ENCODE results near the gene PTPRN2. TPM values are rescaled to one million over a fixed set of nuclear protein-coding genes. Genes with fewer than 3 reads are reported as not detected.

Gene PTPRN2
- total RNA-seq, 1 donor from 2014 or later = 32.2 TPM

DNA sequence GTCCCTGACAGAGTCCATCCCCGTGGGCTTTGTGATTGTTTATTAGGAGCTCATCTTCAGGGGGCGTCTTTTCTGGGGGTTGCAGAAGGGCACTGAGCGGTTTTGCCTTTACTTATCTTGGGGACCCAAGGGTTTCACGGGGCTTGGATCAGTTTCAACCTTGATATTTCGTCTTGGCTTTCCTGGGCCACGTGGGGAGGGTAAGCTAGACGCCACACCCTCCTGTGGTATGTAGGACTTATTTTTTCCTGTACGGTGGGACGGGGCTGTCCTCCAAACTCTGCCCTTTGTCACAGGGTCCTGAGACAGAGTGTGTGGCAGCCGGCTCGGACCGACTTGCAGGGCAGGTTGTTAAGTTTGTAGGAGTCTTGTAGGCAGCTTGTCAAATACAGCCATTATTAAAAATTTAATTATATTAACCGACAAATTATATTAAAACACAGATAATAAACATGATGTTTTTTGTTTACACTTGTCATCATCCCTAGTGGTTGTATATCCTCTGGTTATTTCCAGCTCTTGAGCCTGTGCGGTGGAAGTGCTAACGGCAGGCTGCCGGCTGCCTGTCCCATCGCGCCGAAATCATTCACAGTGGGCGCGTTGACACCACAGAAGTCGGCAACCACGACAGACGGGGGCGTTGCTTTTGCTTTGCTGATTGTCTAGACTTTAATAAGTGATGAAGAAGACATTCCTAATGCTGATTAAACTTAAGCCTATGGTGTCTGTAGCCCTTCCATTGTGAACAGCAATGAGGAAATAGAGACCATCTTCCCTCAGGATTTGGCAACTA lies 1057.7 kb downstream of the PTPRN2 start:
- Mint-ChIP-seq H3K9me3 (peaks cover 18% of the 10 kb centered on the region), H3K27ac (ENCODE audit: unreplicated experiment) (no peak overlapping the region), H3K4me1 (peaks cover 14% of the 10 kb centered on the region), H3K4me3 (no peak overlapping the region), H3K27me3 (ENCODE audit: low read depth) (no peaks in the 10 kb centered on the region), H3K36me3 (ENCODE audit: low read depth) (peaks cover 20% of the 10 kb centered on the region)
- TF ChIP-seq, protein P1, sequence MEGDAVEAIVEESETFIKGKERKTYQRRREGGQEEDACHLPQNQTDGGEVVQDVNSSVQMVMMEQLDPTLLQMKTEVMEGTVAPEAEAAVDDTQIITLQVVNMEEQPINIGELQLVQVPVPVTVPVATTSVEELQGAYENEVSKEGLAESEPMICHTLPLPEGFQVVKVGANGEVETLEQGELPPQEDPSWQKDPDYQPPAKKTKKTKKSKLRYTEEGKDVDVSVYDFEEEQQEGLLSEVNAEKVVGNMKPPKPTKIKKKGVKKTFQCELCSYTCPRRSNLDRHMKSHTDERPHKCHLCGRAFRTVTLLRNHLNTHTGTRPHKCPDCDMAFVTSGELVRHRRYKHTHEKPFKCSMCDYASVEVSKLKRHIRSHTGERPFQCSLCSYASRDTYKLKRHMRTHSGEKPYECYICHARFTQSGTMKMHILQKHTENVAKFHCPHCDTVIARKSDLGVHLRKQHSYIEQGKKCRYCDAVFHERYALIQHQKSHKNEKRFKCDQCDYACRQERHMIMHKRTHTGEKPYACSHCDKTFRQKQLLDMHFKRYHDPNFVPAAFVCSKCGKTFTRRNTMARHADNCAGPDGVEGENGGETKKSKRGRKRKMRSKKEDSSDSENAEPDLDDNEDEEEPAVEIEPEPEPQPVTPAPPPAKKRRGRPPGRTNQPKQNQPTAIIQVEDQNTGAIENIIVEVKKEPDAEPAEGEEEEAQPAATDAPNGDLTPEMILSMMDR (conservative IDR thresholded peaks at IDR 0.05) = no peak
- DNase-seq (ENCODE audit: low read depth, low spot score) = no peak

DNA sequence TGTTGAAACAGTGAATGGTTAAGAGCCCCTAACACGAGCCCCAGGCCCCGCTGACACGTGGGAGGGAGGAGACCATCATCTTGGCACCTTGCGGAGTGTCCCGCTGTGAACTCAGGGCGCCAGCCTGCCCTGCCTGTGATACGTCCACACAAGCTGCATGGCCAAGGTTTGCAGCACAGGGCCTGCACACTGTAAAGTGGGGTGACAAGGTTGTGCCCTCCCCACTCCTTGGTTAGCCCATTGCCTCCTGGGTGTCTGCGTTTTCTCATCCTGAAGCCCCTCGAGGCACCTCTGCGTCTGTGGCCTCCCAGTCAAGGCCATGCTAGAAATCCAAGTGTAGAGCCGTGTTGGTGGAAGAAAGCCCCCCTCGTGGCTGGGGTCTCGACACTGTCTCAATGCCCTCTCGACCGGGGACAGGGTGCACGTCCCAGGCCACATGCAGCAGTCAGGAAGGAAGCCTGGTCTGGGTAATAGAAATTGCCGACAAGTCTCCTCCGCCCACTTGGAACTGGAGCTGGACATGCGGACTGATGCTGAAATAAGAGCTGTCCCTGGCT lies 1058.8 kb downstream of the PTPRN2 start:
- DNase-seq (ENCODE audit: low read depth, low spot score) = no peak
- Mint-ChIP-seq H3K27me3 (ENCODE audit: low read depth) (no peaks in the 10 kb centered on the region), H3K4me1 (peaks cover 14% of the 10 kb centered on the region), H3K4me3 (no peak overlapping the region), H3K9me3 (peaks cover 18% of the 10 kb centered on the region), H3K36me3 (ENCODE audit: low read depth) (peaks cover 20% of the 10 kb centered on the region), H3K27ac (ENCODE audit: unreplicated experiment) (no peak overlapping the region)
- TF ChIP-seq, protein P1 (conservative IDR thresholded peaks at IDR 0.05) = no peak

DNA sequence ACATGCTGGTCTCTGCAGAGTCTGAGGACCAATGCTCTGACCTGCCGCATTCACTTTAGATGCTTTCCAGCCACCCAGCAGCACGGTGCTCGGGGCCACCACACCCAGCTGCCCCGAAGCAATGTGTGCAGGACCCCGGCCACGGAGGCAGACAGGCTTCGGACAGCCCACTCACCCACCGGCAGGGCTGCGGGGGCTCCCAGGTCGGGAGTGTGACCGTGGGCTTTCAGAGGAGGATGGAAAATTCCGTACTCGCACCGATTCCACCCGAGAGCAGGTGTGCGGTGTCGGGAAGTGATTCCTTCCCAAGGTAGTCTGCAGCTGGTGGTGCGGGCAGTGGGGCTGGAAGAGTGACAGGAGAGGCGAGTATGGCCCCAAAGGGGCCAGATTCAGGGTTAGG lies 1059.9 kb downstream of the PTPRN2 start:
- H3K9me3 Mint-ChIP-seq = peaks cover 13% of the 10 kb centered on the region
- TF ChIP-seq, protein P1 (conservative IDR thresholded peaks at IDR 0.05) = no peak
- DNase-seq (ENCODE audit: low read depth, low spot score) = no peak
- H3K27ac Mint-ChIP-seq (ENCODE audit: unreplicated experiment) = no peak overlapping the region
- H3K36me3 Mint-ChIP-seq (ENCODE audit: low read depth) = peaks cover 11% of the 10 kb centered on the region
- no peak overlapping the region for H3K4me3 Mint-ChIP-seq
- H3K27me3 Mint-ChIP-seq (ENCODE audit: low read depth) = no peaks in the 10 kb centered on the region
- peaks cover 14% of the 10 kb centered on the region for H3K4me1 Mint-ChIP-seq

DNA sequence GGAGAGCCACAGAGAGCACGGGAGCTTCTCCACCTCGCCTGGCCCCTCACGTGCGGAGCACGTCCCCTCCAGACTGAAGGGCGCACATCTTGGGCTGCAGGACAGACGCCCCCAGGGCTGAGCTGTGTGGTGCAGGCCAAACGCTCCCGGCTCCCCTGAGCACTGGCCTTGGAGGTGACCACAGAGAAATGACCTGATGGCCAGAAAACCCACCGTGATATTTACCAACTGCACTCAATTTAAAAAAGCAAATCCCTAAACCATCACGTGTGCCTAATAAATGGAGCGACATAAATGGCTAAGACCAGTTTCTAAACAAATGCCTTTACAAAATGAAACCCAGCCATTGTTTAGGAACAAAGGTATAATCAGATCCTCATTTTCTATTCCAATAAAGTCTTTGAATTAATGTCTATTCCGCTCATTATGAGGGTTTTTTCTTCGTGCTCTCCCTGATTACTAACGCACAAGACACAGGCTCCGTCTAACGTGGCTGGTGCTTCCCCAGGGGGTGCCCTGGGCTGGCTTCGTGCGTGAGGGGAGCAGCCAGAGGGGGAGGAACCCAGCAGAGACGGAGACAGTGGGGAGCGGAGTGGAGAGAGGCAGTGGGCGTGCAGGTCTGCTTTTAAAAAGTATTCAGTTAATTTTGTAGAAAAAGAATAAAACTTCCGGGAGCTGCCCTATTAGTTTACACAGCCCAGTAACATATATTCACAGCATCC lies 1060.5 kb downstream of the PTPRN2 start:
- Mint-ChIP-seq H3K27ac (ENCODE audit: unreplicated experiment) (no peak overlapping the region), H3K36me3 (ENCODE audit: low read depth) (peaks cover 5% of the 10 kb centered on the region), H3K9me3 (peaks cover 7% of the 10 kb centered on the region), H3K27me3 (ENCODE audit: low read depth) (no peaks in the 10 kb centered on the region), H3K4me3 (no peak overlapping the region), H3K4me1 (peaks cover 18% of the 10 kb centered on the region)
- TF ChIP-seq, protein P1 (conservative IDR thresholded peaks at IDR 0.05) = no peak
- DNase-seq (ENCODE audit: low read depth, low spot score) = no peak

DNA sequence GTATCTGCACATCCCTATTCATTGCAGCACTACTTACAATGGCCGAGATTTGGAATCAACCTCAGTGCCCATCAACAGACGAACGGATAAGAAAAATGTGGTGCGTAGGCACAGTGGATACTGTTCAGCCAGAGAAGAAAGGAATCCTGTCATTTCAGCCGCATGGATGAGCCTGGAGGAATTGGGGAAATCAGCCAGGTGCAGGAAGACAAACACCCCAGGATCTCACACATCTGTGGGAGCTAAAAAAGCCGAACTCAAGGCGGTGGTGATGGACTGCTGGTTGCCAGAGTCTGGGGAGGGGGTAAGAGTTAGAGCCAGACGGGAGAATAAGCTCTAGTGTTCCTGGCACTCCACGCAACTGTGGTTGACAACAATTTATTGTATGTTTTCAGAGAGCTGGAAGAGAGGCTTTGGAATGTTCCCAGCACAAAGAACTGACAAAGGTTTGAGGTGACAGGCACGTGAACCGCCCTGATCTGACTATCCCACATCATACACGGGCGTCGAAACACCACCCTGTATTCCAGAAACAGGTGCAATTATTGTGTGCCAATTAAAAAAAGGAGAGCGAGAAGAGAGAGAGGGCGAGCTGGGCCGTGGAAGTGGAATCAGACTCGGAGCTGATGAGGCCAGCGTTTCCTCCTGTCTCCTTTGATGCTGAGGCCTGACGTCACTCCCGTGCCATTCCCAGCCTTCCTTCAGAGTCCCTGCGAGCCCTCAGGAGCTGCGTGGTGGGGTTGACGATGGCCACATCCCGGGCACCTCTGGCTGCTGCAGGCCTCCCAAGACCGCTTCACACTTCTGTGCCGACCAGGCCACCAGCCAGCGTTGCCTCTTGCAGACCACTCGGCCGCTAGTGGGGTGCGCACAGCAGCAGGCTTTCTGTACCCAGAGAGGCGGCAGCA lies 1061.4 kb downstream of the PTPRN2 start:
- TF ChIP-seq, protein P1 (conservative IDR thresholded peaks at IDR 0.05) = no peak
- no peak for DNase-seq (ENCODE audit: low read depth, low spot score)
- Mint-ChIP-seq H3K4me1 (peaks cover 18% of the 10 kb centered on the region), H3K36me3 (ENCODE audit: low read depth) (no peaks in the 10 kb centered on the region), H3K27me3 (ENCODE audit: low read depth) (no peaks in the 10 kb centered on the region), H3K4me3 (no peak overlapping the region), H3K9me3 (no peaks in the 10 kb centered on the region), H3K27ac (ENCODE audit: unreplicated experiment) (no peak overlapping the region)
